GM19025 (cell line): ENCODE data around the gene CD40.

ENCODE experiments used
- ATAC-seq: cut with Tn5 transposase; IDR thresholded peaks from one replicate; pipeline ENCODE4 v1.9.1; 2021; ENCODE audit warnings: mild to moderate bottlenecking, low read depth, moderate library complexity; ENCODE audit not compliant: unreplicated experiment

The CD40 gene

DNA sequence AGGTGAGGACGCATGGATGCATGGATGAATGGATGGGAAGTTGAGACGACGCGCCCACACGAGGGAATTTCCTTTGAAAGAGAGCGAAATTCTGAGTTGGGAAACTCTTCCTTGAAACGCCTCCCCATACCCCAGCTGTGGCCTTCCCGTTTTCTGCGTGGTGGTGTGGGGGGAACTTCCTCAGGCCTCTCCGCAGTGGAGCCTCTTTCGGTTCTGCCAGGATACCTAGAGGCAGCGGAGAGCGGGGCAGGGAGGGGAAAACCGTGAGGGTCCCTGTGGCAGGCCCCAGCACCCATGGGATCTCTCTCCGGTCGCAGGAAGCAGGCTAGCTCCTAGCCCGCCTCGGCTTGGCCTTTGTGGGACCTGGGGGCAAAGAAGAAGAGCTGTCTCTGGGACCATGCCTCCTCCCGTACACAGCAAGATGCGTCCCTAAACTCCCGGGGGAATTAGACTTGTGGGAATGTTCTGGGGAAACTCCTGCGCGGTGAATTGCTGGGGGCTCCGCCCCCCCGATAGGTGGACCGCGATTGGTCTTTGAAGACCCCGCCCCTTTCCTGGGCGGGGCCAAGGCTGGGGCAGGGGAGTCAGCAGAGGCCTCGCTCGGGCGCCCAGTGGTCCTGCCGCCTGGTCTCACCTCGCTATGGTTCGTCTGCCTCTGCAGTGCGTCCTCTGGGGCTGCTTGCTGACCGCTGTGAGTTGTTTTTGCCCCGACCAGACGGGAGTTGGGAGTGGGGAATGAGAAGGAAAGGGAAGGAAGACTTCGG lies at the start of gene CD40:
Gene CD40 (plus strand): TSS at position 611 of the 764 bp plus-strand sequence. CDS start 30 bp downstream, at position 641.
- ATAC-seq, result peak; percentile 67

GRCh38 chr20:46070215-46070900 lies 47.8 kb upstream of the CD40 start:
- ATAC-seq, result no peak

- no peak for ATAC-seq
Observed at GRCh38 chr20:46071573-46071972, 46.5 kb upstream of the CD40 start.

DNA sequence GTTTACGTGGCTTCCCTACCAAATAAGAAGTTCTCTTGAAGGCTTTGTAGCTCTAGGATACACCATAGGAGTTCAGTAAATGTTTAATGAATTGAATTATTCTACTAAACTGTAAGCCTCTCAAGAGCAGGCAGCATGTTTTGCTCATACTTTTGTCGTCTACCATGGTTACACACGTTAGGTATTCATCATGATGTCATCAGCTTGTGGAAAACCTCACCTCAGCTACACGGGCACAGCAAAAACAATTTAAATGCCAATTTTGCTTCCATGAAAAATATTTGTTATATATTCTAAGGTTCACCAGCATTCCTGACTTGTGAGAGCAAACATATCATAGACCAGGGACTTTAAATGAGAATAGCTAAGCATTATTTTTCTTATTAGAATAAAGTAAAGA lies 45.1 kb upstream of the CD40 start:
- ATAC-seq, result no peak

GRCh38 chr20:46073443-46073842 lies 44.7 kb upstream of the CD40 start:
- ATAC-seq, result no peak

DNA sequence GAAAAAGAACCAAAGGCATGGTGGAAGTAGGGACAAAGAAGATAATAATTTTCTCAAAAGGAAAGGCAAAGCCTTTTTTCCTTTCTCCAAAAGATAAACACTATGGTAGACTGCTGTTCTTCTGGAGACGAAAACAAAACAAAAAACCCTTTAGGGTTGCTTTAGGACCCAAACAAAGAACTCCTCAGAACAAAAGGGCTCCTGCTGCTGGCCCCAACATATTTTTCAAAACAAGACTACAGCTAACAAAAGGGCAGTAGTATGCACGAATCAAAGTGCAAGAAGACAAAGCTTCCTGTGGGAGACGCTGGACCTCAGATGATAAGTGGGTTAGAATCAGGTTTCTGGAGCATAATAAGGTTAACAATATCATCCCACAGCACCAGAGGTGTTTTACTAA lies 44.1 kb upstream of the CD40 start:
- ATAC-seq, result no peak

DNA sequence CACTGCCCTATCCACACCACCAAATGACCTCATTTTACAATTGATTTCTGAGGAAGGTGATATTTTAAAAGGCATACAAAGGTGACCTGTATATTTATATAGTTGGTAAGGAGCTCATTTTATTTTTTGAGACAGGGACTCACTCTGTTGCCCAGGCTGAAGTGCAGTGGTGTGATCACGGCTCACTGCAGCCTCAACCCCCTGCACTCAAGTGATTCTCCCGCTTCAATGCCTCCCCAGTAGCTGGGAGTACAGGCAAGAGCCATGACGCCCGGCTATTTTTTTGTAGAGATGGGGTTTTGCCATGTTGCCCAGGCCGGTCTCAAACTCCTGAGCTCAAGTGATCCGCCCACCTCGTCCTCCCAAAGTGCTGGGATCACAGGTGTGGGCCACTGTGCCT lies 41.3 kb upstream of the CD40 start:
- no peak for ATAC-seq

DNA sequence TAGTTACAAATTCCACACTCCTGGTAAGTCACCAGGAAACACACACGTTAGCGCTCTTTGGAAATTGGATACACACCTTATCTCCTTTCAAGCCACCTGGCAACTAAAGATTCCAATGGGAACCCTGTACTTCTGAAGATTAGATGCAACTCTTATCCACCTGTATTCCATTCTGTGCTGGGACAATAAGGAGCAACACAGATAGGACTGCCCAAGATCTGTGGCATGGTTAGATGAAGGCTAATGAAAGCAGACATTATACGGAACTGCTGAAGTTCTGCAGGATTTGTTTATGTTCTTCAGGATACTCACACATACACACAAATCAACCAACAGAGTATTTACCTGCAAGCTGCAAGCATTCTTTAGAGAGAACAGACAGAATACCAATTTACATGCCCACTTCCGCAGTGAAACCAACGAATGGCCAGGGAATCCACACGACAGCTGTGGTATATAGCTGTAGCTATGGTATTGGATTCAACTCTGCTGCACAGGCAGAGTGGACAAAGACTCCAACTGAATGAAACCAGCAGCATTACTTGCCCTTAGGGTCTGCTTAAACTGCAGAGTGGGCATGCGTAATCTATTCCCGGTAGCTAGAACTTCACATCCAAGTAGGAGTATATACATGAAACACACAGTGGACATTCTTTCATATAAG lies 40.3 kb upstream of the CD40 start:
- ATAC-seq, result no peak

DNA sequence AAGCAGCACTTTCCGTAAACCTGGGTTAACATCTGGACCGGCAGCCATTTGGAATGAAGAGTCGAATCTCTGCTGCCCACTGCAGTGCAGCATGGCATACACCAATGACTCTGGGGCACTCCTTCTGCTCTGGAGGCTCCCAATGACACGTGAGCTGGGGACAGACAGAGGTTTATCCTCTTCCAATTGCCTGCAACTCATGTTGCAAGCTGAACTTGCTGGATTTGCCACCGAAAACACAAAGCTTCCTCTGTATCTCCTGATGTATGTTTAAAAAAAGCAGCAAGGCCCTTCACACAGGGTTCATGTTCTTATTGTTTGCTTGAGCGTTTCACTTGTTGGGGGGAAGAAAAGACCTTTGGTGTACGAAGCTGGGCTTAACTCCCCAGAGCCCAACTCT lies 39.2 kb upstream of the CD40 start:
- no peak for ATAC-seq

DNA sequence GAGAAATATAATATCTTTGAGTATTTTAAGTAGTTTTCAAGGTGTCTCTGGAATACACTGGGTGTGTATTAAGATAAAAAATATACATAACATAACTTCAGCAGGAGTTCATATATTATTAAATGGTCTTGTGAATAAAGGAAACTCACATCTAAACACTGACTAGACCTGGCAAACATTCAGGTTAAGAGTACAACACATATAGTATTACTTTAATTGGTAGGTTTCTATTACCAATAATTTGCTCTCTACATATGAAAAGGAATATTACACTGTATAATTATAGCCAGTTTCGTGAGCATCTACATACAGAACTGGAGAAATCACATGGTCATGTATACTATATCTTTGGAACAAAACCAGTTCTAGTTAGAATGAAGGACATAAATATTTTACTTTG lies 37.0 kb upstream of the CD40 start:
- ATAC-seq, result no peak

DNA sequence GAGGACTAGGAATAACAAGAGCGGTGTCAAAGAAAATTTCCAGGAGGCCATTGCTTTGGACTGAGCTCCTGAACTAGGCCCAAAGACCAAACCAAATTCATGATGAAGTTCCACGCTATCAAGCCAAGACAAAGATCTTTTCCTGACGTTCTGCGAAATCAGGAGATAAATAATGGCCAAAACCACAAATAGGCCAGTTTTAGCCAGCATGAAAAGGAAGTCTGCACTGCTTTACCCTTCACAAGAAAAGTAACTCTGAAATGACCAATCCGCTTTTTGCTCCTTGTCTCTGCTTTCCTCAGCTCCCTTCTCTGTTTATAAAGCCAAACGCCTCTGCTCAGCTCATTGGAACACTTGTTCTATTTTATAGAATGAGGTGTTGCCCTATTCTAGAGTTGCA lies 35.0 kb upstream of the CD40 start:
- ATAC-seq, result no peak

GRCh38 chr20:46083531-46084061 lies 34.5 kb upstream of the CD40 start:
- ATAC-seq, result no peak

DNA sequence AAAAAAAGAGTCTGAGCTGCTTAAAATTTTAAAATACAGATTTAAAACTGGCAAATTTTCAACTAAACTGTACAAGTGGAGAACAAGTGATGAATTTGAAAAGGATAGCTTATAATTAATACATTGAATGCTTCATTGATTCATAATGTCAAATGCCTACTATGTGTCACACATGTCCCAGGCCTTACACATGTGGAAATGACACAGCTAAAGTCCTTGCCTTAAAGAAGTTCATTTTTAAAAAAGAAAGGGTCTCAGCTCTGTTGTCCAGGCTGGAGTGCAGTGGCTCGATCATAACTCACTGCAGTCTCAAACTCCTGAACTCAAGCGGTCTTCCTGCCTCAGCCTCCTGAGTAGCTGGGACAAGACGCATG lies 33.3 kb upstream of the CD40 start:
- ATAC-seq, result no peak

- no peak for ATAC-seq
Observed at GRCh38 chr20:46085179-46085851, 32.8 kb upstream of the CD40 start.

- no peak for ATAC-seq
Observed at GRCh38 chr20:46087161-46087560, 31.0 kb upstream of the CD40 start.

DNA sequence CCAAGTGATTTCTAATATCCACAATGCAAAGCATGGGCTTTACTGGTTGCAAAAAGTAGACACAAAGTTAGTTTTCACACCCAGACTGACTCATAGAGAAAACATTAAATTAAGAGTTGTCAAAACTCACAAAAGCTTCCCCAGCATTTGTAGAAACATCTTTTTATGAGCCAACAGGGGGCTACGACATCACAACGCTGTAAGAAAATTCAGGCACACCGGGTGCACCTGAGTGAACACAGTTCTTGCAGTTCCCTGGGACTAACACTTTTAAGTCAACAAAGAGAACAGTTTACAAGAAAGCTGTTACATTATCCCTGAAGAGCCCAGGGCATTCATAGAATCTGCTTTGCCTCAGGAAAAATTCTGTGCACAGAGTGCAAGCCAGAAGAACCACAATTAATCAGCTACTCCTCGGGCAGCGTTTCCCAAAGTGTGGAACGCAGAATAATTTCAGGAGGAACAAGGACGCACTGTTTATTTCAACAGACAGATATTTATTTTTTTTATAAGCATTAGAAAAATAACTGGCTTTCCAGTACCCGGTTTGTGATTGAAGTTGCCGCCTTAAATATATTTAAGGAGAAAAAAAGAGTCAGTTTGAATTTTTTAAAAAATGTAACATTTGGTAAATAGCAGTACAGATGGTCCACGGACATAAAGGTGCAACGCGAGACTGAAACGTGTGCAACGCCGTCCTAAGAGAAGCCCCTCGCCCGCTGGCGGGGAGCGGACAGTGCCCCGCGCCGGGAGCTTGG lies 29.5 kb upstream of the CD40 start:
- no peak for ATAC-seq

GRCh38 chr20:46089167-46089416 lies 29.0 kb upstream of the CD40 start:
- ATAC-seq, result peak; percentile 18

DNA sequence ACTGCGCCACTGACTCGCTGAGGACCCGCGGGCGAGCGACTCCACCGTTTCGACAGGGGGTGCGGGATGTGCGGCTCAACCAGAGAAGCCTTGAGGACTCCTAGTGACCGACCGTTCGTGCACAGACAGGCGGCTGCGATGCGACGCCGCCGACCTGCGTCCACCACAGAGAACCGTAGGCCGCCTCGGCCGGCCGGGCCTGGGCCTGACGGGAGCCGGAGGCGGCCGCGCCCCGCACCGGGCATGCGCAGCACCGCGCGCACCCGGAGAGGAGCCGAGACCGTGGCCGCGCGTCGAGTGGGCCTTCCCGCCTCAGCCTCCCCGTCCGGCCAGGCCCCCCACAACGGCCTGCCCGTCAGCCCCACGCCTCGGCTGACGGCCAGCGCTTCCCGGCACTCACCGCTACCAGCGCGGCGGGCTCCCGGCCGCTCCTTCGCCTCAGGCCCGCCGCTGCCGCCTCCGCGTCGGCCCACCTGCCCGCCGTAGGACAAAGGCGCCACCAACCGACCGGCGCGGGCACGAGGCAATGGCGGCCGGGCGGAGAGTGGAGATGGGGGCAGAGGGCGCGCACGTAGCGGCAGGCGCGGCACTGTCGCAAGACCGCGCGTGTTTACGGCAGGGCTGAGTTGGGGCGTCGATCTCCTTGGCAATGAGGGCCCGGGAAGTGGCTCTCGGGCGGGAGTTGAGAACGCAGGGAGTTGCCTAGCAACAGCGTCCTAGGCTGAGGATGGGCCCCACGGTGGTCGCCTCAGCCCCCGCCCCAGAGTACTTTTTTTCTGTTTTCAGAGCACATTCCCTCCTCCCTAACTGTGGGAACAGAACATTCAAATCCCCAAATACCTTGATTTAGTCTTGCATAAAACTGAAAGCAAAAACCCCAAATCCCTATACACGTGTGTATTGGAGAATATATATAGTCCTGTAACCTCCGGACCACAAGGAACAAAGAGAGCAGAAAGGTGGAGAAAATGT lies 28.4 kb upstream of the CD40 start, which contains the start of gene NCOA5:
Gene NCOA5 (minus strand): TSS at position 546 of the 972 bp plus-strand sequence. CDS start 10,538 bp downstream, outside the sequence.
- peak; percentile 78 for ATAC-seq
